Left lung (tissue), 10 donors: ENCODE data around the gene ERCC1. TPM values are rescaled to one million over a fixed set of nuclear protein-coding genes. Genes with fewer than 3 reads are reported as not detected.

Experiments used
- ATAC-seq: fragments of 200-7000 bp; cut with Tn5 transposase; one replicate; pipeline ENCODE4 v1.9.1; 2020; ENCODE audit warnings: moderate library complexity
- DNase-seq, 4 donors: peaks; one replicate each; pipeline ENCODE4 v3.0.0-alpha.2; 2013 to 2020
- H3K27ac ChIP-seq, 2 donors: fragments of 200-600 bp; sonication (generic) in 1 of 2; one replicate each; pipeline versions ENCODE4 v1.5.0 to v1.8.0; 2020 to 2021
- H3K27me3 ChIP-seq, 2 donors: fragments of 200-600 bp; sonication (generic) in 1 of 2; one replicate each; pipeline versions ENCODE4 v1.5.0 to v1.8.0; 2020 to 2021
- H3K36me3 ChIP-seq, 2 donors: fragments of 200-600 bp; sonication (generic) in 1 of 2; one replicate each; pipeline versions ENCODE4 v1.5.0 to v1.8.0; 2020 to 2021
- H3K4me1 ChIP-seq, 2 donors: fragments of 200-600 bp; one replicate each; pipeline ENCODE4 v1.8.0; 2021
- H3K4me3 ChIP-seq, 2 donors: fragments of 200-600 bp; sonication (generic) in 1 of 2; one replicate each; pipeline versions ENCODE4 v1.5.0 to v1.8.0; 2020 to 2021; ENCODE audit warnings: mild to moderate bottlenecking in 1 of 2
- H3K9me3 ChIP-seq, 2 donors: fragments of 200-600 bp; sonication (generic) in 1 of 2; one replicate each; pipeline versions ENCODE4 v1.5.0 to v1.8.0; 2020 to 2021
- intact Hi-C, 2 donors: fragments of 100-400 bp; cut with DNase I; formaldehyde crosslinking; loops; one replicate each; pipeline versions ENCODE4 v1.11.2 to v1.14.2; 2022
- polyA plus RNA-seq, 6 donors: library from polyadenylated mRNA; unstranded; fragments of 120-200 nt; gene quantifications; one replicate each; pipeline ENCODE4 v1.2.1, GENCODE V29; 2013; ENCODE audit not compliant: insufficient read length in 6 of 6
- total RNA-seq, 2 donors: library from RNA; stranded (reverse); fragmentation: NEBNext Ultra II Directional; extraction: Animal tissue kit (Norgen Biotek cat#: 25700); gene quantifications; one replicate each; pipeline ENCODE4 v1.2.1, GENCODE V29; 2021
- TF ChIP-seq, protein P1 (sequence below), 2 donors: fragments of 200-600 bp; sonication (generic) in 1 of 2; IDR thresholded peaks; one replicate each; pipeline versions ENCODE4 v1.5.0 to v1.8.0; 2021; ENCODE audit warnings: antibody characterized with exemption in 2 of 2
- donor health status: DM: no; HTN: yes; CAD: no.
- donor health status: DM: no; HTN: no; CAD: no.

ERCC1 gene
- total and polyA plus RNA-seq, 8 donors, result 56.1 to 108 (median 85.1) TPM

DNA sequence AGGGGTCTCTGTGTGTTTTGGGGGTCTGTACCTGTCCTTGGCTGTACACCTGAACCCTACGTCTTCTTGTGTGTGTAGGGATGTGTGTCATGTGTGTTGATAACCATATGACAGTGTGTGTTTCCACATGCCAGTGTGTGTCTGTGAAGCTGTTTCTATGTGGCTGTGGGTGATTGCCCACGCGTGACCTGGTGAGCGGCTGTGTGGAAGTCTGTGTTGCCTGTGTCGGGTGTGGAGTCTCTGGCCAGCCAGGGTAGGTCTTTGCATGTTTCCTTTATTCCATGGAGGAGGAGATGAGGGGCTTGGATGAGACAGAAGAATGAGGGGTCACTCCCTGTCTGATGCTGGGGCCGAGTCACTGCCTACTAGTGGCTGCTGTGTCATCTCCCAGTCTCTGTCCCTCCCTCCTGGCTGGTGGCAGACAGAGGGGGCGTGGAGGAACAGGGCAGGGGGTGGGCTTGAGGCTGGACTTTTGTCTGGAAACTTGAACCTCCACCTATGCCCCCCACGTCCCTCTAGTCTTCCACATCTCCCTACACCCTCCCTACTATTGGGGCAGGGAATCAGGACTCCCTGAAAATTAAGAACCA is 41.2 kb upstream of the ERCC1 start:
- peaks cover 0 to 14% of the 10 kb centered on the region in 2 donors for H3K27me3 ChIP-seq
- no peak overlapping the region for H3K4me3 ChIP-seq
- H3K9me3 ChIP-seq, result no peaks in the 10 kb centered on the region
- no peak overlapping the region for H3K27ac ChIP-seq
- peaks cover 13 to 23% of the 10 kb centered on the region in 2 donors for H3K4me1 ChIP-seq
- DNase-seq, result no peak
- ATAC-seq, result no peak
- TF ChIP-seq, protein P1, sequence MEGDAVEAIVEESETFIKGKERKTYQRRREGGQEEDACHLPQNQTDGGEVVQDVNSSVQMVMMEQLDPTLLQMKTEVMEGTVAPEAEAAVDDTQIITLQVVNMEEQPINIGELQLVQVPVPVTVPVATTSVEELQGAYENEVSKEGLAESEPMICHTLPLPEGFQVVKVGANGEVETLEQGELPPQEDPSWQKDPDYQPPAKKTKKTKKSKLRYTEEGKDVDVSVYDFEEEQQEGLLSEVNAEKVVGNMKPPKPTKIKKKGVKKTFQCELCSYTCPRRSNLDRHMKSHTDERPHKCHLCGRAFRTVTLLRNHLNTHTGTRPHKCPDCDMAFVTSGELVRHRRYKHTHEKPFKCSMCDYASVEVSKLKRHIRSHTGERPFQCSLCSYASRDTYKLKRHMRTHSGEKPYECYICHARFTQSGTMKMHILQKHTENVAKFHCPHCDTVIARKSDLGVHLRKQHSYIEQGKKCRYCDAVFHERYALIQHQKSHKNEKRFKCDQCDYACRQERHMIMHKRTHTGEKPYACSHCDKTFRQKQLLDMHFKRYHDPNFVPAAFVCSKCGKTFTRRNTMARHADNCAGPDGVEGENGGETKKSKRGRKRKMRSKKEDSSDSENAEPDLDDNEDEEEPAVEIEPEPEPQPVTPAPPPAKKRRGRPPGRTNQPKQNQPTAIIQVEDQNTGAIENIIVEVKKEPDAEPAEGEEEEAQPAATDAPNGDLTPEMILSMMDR (IDR thresholded peaks at IDR 0.05), result no peak
- intact Hi-C loops, result no loop called here
- no peaks in the 10 kb centered on the region for H3K36me3 ChIP-seq

DNA sequence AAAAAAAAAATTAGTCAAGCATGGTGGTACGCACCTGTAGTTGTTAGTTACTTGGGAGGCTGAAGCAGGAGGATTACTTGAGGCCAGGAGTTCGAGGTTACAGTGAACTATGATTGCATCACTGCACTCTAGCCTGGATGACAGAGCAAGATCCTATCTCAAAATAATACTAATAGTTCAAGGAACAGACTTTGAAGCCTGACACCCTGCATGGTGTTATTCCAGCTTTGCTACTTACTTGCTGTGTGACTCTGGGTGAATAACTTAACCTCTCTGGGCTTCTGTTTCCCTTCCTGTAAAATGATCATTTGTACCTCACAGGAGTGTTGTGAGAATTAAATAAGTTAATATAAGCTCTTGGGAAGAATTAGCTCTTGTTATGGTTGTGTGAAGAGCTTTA is 40.6 kb upstream of the ERCC1 start:
- DNase-seq (no peak), ATAC-seq (no peak)
- Histone ChIP-seq H3K27ac (no peak overlapping the region), H3K4me1 (peaks cover 11 to 21% of the 10 kb centered on the region in 2 donors), H3K4me3 (no peak overlapping the region), H3K36me3 (no peaks in the 10 kb centered on the region), H3K27me3 (peaks cover 0 to 14% of the 10 kb centered on the region in 2 donors), H3K9me3 (no peaks in the 10 kb centered on the region)
- intact Hi-C loops, result no loop called here
- TF ChIP-seq, protein P1 (IDR thresholded peaks at IDR 0.05), result no peak

DNA sequence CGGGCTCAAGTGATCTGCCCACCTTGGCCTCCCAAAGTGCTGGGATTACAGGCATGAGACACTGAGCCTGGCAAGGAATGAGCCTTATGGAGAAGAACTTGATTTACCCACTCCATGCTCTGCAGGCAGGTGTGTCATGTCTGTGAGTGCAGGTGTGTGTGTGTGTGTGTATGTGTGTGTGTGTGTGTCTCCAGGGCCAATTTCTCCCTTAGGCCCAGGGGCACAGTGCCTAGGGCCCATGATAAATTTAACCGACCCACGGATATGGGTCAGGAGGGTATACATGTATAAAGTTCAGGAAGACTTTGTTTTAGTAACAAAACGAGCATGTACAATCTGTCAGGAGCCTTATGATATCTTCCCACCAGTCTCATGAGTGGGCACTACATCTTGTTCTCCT is 39.5 kb upstream of the ERCC1 start:
- TF ChIP-seq, protein P1 (IDR thresholded peaks at IDR 0.05), result no peak
- H3K9me3 ChIP-seq, result no peaks in the 10 kb centered on the region
- no peak overlapping the region for H3K4me3 ChIP-seq
- DNase-seq, result no peak
- H3K36me3 ChIP-seq, result no peaks in the 10 kb centered on the region
- intact Hi-C loops, result no loop called here
- H3K4me1 ChIP-seq, result peaks cover 8 to 13% of the 10 kb centered on the region in 2 donors
- no peak for ATAC-seq
- peaks cover 0 to 14% of the 10 kb centered on the region in 2 donors for H3K27me3 ChIP-seq
- no peak overlapping the region for H3K27ac ChIP-seq

DNA sequence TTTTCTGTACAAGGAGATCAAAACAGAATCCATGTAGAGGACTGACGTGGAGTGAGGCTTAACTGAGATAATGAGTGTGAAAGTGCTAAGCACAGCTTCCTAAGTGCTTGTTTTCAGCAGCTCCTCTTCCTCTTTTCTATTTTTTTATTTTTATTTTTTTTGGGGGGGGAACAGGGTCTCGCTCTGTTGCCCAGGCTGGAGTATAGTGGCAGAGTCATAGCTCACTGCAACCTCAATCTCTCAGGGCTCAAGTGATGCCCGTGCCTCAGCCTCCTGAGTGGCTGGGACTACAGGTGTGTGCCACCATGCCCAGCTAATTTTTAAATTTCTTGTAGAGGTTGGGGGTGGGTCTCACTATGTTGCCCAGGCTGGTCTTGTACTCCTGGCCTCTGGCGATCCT is 38.5 kb upstream of the ERCC1 start:
- no peak for DNase-seq
- TF ChIP-seq, protein P1 (IDR thresholded peaks at IDR 0.05), result no peak
- no peak for ATAC-seq
- Histone ChIP-seq H3K27ac (no peak overlapping the region), H3K9me3 (no peaks in the 10 kb centered on the region), H3K27me3 (peaks cover 0 to 14% of the 10 kb centered on the region in 2 donors), H3K4me1 (peaks cover 4 to 6% of the 10 kb centered on the region in 2 donors), H3K4me3 (no peak overlapping the region), H3K36me3 (no peaks in the 10 kb centered on the region)
- intact Hi-C loops, result no loop called here

DNA sequence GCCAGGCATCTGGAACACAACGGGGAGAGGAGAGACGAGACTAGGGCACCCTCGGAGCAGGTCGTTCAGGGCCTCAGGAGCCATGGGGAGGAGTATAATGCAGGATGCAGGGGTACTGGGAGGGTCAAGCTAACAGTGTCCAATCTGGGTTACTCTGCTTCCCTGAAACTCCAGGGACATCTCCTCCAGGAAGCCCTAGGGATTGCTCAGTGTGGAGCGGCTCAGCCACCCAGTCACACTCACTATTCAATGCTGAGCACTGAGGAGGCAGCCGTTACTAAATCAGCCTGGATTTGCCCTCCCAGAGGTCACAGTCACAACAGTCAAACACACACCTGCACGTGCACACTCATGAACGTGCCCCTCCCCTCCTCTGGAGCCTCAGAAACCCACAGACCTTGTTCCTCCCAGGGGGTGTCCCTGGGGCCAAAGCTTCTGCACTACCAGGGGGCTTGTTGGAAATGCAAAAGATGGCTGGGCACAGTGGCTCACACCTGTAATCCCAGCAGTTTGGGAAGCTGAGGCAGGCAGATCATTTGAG is 37.2 kb upstream of the ERCC1 start:
- H3K9me3 ChIP-seq, result no peaks in the 10 kb centered on the region
- no peak for ATAC-seq

More for the DNA sequence above, 37.2 kb upstream of the ERCC1 start:
- Histone ChIP-seq H3K27me3 (peaks cover 0 to 2% of the 10 kb centered on the region in 2 donors), H3K4me1 (peaks cover 7 to 11% of the 10 kb centered on the region in 2 donors), H3K4me3 (no peak overlapping the region), H3K36me3 (no peaks in the 10 kb centered on the region), H3K27ac (no peak overlapping the region)
- intact Hi-C loops, result no loop called here
- TF ChIP-seq, protein P1 (IDR thresholded peaks at IDR 0.05), result no peak
- DNase-seq, result no peak
